Astrocyte of the hippocampus (primary cell): Measurements from ENCODE around the gene OR10G2.

ENCODE experiments used
- DNase-seq: peaks from one replicate; pipeline ENCODE4 v3.0.0; 2011; ENCODE audit warnings: low read depth, low spot score

OR10G2 gene

DNA sequence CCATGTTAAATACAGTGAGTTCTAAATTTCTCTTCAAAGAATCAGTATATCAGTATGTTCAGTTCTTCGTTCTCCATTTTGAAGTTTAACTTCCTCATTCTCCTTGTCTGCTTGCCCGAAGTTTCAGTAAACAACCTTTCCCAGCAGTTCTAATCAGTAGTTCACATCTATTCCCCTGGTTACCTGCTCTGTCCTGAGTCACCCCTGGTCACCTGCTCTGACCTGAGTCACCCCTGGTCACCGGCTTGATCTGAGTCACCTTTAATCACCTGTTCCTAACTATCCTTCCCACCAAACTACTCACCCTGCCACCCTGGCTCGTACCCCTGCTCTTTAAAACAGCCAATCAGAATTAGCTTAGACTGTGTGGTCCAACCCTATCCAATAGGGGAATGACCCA is 45.4 kb downstream of the OR10G2 start:
- DNase-seq = no peak
